Tibial nerve (tissue), 4 donors: ENCODE data around the gene GKN1.

Experiments used
- EP300 ChIP-seq, 2 donors: sonication (generic); formaldehyde crosslinking; IDR thresholded peaks; one replicate each; pipeline ENCODE4 v1.6.1; 2017; ENCODE audit warnings: antibody characterized with exemption in 2 of 2, mild to moderate bottlenecking in 1 of 2
- POLR2A ChIP-seq, 2 donors: fragments of 450-650 bp; IDR thresholded peaks; one replicate each; pipeline ENCODE4 v1.6.1; 2017; ENCODE audit warnings: antibody characterized with exemption in 2 of 2, mild to moderate bottlenecking in 2 of 2, moderate library complexity in 2 of 2
- TF ChIP-seq, protein P1 (sequence below), 5 experiments: fragments of 200-600 bp in 3 of 5; fragments of 450-650 bp in 2 of 5; sonication (generic) in 3 of 5; IDR thresholded peaks; one replicate each; pipeline ENCODE4 v1.5.1; 2016 to 2019; ENCODE audit warnings: antibody characterized with exemption in 5 of 5, mild to moderate bottlenecking in 3 of 5, moderate library complexity in 2 of 5

DNA sequence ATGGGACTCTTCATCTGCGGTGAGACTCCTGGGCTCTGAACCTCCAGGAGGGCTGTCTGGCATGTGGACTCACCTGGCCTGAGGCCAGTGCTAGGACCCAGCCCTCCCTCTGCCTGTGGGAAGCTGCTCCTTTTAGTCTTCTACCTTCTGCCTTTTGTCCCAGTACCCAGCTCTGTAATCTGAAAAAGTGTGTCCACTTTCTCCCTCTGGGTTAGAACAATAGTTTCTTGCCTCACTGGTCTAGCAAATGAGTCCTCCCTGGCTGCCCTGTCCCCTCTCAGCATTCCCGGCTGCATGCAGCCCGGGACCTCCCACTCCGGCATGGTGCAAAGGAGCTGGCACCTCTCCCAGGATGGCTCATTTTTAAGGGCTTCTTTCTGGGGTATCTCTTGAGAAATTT lies 47.6 kb upstream of the GKN1 start:
- no peak for TF ChIP-seq EP300 (IDR thresholded peaks at IDR 0.05)
- TF ChIP-seq, protein P1, sequence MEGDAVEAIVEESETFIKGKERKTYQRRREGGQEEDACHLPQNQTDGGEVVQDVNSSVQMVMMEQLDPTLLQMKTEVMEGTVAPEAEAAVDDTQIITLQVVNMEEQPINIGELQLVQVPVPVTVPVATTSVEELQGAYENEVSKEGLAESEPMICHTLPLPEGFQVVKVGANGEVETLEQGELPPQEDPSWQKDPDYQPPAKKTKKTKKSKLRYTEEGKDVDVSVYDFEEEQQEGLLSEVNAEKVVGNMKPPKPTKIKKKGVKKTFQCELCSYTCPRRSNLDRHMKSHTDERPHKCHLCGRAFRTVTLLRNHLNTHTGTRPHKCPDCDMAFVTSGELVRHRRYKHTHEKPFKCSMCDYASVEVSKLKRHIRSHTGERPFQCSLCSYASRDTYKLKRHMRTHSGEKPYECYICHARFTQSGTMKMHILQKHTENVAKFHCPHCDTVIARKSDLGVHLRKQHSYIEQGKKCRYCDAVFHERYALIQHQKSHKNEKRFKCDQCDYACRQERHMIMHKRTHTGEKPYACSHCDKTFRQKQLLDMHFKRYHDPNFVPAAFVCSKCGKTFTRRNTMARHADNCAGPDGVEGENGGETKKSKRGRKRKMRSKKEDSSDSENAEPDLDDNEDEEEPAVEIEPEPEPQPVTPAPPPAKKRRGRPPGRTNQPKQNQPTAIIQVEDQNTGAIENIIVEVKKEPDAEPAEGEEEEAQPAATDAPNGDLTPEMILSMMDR (IDR thresholded peaks at IDR 0.05) = no peak
- TF ChIP-seq POLR2A (IDR thresholded peaks at IDR 0.05) = no peak
